ENCODE data around the gene BORCS8.

BORCS8 gene

GRCh38 chr19:19238126-19238894 lies 46.4 kb upstream of the BORCS8 start:
- TF ChIP-seq ZNF70 (CRISPR knock-in tag; IDR thresholded peaks at IDR 0.05) = no peak
- TF ChIP-seq ZFP3 (CRISPR knock-in tag; IDR thresholded peaks at IDR 0.05) = no peak
- TF ChIP-seq CSDC2 (CRISPR knock-in tag; IDR thresholded peaks at IDR 0.05) = no peak
- TF ChIP-seq PPARA (CRISPR knock-in tag; IDR thresholded peaks at IDR 0.05; ENCODE audit: borderline replicate concordance) = no peak
- TF ChIP-seq GLIS3 (CRISPR knock-in tag; IDR thresholded peaks at IDR 0.05) = no peak
- no peak for ATAC-seq

DNA sequence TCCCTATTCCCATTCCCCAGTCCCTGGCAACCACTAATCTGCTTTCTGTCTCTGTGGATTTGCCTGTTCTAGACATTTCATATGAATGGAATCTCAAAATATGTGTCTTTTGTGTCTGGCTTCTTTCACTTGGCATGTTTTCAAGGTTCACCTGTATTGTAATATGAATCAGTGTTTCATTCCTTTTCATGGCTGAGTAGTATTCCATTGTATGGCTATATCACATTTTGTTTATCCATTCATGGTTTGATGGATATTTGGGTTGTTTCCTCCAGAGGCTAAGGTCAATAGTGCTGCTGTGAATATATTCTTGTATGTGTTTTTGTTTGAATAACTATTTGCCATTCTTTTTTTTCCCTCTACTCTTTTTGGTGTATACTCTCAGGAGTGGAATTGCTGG lies 44.2 kb upstream of the BORCS8 start:
- no peak for ATAC-seq

More for the DNA sequence above, 44.2 kb upstream of the BORCS8 start:
- TF ChIP-seq PATZ1 (CRISPR knock-in tag; IDR thresholded peaks at IDR 0.05; ENCODE audit: borderline replicate concordance) (no peak), BACH2 (CRISPR knock-in tag; IDR thresholded peaks at IDR 0.05; ENCODE audit: borderline replicate concordance) (no peak), GLIS3 (CRISPR knock-in tag; IDR thresholded peaks at IDR 0.05) (no peak), ARNTL (CRISPR knock-in tag; IDR thresholded peaks at IDR 0.05; ENCODE audit: borderline replicate concordance, low read depth) (no peak), ZFP30 (CRISPR knock-in tag; IDR thresholded peaks at IDR 0.05) (no peak), TCF4 (CRISPR knock-in tag; IDR thresholded peaks at IDR 0.05; ENCODE audit: borderline replicate concordance) (no peak), POU6F1 (CRISPR knock-in tag; IDR thresholded peaks at IDR 0.05; ENCODE audit: borderline replicate concordance, low read depth) (no peak), RARB (CRISPR knock-in tag; IDR thresholded peaks at IDR 0.05) (no peak), ZFP3 (CRISPR knock-in tag; IDR thresholded peaks at IDR 0.05) (no peak), ESRRG (CRISPR knock-in tag; IDR thresholded peaks at IDR 0.05) (no peak), PPARA (CRISPR knock-in tag; IDR thresholded peaks at IDR 0.05; ENCODE audit: borderline replicate concordance) (no peak), ZNF565 (CRISPR knock-in tag; conservative IDR thresholded peaks at IDR 0.05; ENCODE audit: low read depth) (no peak), SNAI2 (CRISPR knock-in tag; IDR thresholded peaks at IDR 0.05) (no peak), CSDC2 (CRISPR knock-in tag; IDR thresholded peaks at IDR 0.05) (no peak), ZNF70 (CRISPR knock-in tag; IDR thresholded peaks at IDR 0.05) (no peak), ZC3H10 (CRISPR knock-in tag; IDR thresholded peaks at IDR 0.05) (no peak), TSHZ2 (CRISPR knock-in tag; IDR thresholded peaks at IDR 0.05) (no peak), ZNF8 (CRISPR knock-in tag; IDR thresholded peaks at IDR 0.05) (no peak), OSR1 (CRISPR knock-in tag; IDR thresholded peaks at IDR 0.05) (no peak)
- TF ChIP-seq, protein P1, sequence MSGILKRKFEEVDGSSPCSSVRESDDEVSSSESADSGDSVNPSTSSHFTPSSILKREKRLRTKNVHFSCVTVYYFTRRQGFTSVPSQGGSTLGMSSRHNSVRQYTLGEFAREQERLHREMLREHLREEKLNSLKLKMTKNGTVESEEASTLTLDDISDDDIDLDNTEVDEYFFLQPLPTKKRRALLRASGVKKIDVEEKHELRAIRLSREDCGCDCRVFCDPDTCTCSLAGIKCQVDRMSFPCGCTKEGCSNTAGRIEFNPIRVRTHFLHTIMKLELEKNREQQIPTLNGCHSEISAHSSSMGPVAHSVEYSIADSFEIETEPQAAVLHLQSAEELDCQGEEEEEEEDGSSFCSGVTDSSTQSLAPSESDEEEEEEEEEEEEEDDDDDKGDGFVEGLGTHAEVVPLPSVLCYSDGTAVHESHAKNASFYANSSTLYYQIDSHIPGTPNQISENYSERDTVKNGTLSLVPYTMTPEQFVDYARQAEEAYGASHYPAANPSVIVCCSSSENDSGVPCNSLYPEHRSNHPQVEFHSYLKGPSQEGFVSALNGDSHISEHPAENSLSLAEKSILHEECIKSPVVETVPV (CRISPR knock-in tag; IDR thresholded peaks at IDR 0.05) = no peak
